Measurements from ENCODE around the gene PPP1R9B. TPM values are rescaled to one million over a fixed set of nuclear protein-coding genes. Genes with fewer than 3 reads are reported as not detected.

The PPP1R9B gene
- total RNA-seq, 2 donors from 2014 or later, result 24.1 to 34.6 TPM

DNA sequence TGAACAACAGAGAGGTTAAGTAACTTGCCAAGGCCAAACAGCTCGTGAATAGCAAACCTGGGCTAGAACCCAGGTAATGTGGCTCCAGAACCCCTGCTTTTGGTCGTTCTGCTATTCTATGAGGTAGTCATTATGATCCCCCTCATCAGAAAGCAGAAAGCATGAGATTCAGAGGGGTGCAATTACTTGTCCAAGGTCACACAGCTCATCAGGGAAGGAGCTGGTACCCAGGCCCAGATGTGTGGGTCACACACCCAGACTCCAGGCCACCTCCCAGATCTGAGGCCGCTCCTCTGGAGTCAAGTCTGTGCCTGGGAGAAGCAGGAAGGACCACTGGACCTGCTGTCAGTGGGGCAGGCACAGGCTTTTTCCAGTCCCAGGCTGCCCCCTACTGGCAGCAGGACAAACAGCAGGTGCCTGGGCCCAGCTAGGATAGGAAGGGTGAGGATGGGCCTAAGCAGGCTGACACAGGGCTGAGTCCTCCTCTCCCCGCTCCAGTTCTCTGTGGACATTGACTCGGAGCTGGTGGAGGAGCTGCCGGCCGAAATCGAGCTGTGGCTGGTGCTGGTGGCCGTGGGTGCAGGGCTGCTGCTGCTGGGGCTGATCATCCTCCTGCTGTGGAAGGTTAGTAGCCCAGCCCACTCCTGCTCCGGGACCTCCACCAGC lies 63.1 kb downstream of the PPP1R9B start:
- H3K4me1 ChIP-seq (ENCODE audit: control insufficient read depth, insufficient read depth, low read length), result no peaks in the 10 kb centered on the region
- no peaks in the 10 kb centered on the region for H3K9me3 ChIP-seq (ENCODE audit: control insufficient read depth, low read length)
- H3K4me1 Mint-ChIP-seq, result no peaks in the 10 kb centered on the region
- H3K27ac Mint-ChIP-seq, result no peak overlapping the region
- no peak overlapping the region for H3K4me3 Mint-ChIP-seq
- 64 to 80% methylated on average over 4 to 10 of the region's 10 CpGs for WGBS, 2 experiments (ENCODE audit: insufficient coverage in 1 of 2, insufficient read length in 1 of 2)
- no peaks in the 10 kb centered on the region for H3K27me3 ChIP-seq (ENCODE audit: control insufficient read depth, insufficient read depth, low read length, poor library complexity, severe bottlenecking)
- no peaks in the 10 kb centered on the region for H3K9me3 Mint-ChIP-seq
- TF ChIP-seq CTCF (conservative IDR thresholded peaks at IDR 0.05), result peak; percentile 99
- peak; percentile 99 for DNase-seq
- peaks cover 11% of the 10 kb centered on the region for H3K27me3 Mint-ChIP-seq (ENCODE audit: insufficient read depth)
- no peaks in the 10 kb centered on the region for H3K36me3 ChIP-seq (ENCODE audit: control insufficient read depth, insufficient read depth, low read length)
- H3K27ac ChIP-seq (ENCODE audit: low read depth, low read length), result no peak overlapping the region
- no peaks in the 10 kb centered on the region for H3K36me3 Mint-ChIP-seq (ENCODE audit: low read depth)
- no peak overlapping the region for H3K4me3 ChIP-seq (ENCODE audit: low read length)
- no peak overlapping the region for H3K9ac ChIP-seq (ENCODE audit: extremely low read depth, low read length, poor library complexity, severe bottlenecking)

Other genes with a start within 250 kb of the PPP1R9B start
- 1 to 10 TPM; 1.6 to 2.1 TPM for gene DLX4, start 181.5 kb downstream of the PPP1R9B start, total RNA-seq
- gene DLX3, start 155.5 kb downstream of the PPP1R9B start, total RNA-seq, result 1 to 10 TPM in 1 of 2 donors, under 1 TPM in 1; 0.58 to 1.4 TPM
- gene ITGA3, start 94.6 kb downstream of the PPP1R9B start, total RNA-seq, result 10 to 100 TPM; 16.6 to 21.7 TPM
- 10 to 100 TPM; 23.0 to 24.2 TPM for gene PDK2, start 55.3 kb downstream of the PPP1R9B start, total RNA-seq
- 10 to 100 TPM in 1 of 2 donors, 1 to 10 TPM in 1; 9.5 to 23.2 TPM for gene SAMD14, start 20.5 kb downstream of the PPP1R9B start, total RNA-seq
- 1 to 10 TPM in 1 of 2 donors, under 1 TPM in 1; 0.51 to 2.6 TPM for gene SGCA, start 15.3 kb upstream of the PPP1R9B start, total RNA-seq
- 10 to 100 TPM; 62.2 to 85.6 TPM for gene COL1A1, start 51.0 kb upstream of the PPP1R9B start, total RNA-seq
- gene TMEM92, start 123.8 kb upstream of the PPP1R9B start, total RNA-seq, result 10 to 100 TPM; 34.3 to 35.8 TPM
- gene XYLT2, start 195.4 kb upstream of the PPP1R9B start, total RNA-seq, result 10 to 100 TPM; 54.1 to 65.9 TPM
- gene MRPL27, start 222.5 kb upstream of the PPP1R9B start, total RNA-seq, result 10 to 100 TPM; 70.9 to 76.7 TPM
- 10 to 100 TPM; 14.1 to 26.8 TPM for gene EME1, start 222.6 kb upstream of the PPP1R9B start, total RNA-seq
- gene LRRC59, start 246.8 kb upstream of the PPP1R9B start, total RNA-seq, result 10 to 100 TPM; 87.9 to 98.2 TPM